ENCODE results near the gene BAAT. TPM values are rescaled to one million over a fixed set of nuclear protein-coding genes. Genes with fewer than 3 reads are reported as not detected.

The BAAT gene
- total and polyA plus RNA-seq, 2 of the 13 experiments (the other 11 are each of a cell fraction or from before 2014, with no cell fraction given), result 0.71 to 7.9 TPM

- TF ChIP-seq ZNF687 (CRISPR knock-in tag; IDR thresholded peaks at IDR 0.05) (peak; percentile 94), ZNF552 (CRISPR knock-in tag; IDR thresholded peaks at IDR 0.05; ENCODE audit: borderline replicate concordance) (peak; percentile 67; the same call in 1 of the 2 replicates), CBX5 (CRISPR knock-in tag; IDR thresholded peaks at IDR 0.05; ENCODE audit: borderline replicate concordance) (peak; percentile 65), ZBED4 (CRISPR knock-in tag; IDR thresholded peaks at IDR 0.05; ENCODE audit: borderline replicate concordance) (no peak; the same call in 1 of the 2 replicates), MEF2D (CRISPR knock-in tag; IDR thresholded peaks at IDR 0.05) (peak; percentile 89), CCDC6 (CRISPR knock-in tag; IDR thresholded peaks at IDR 0.05) (peak; percentile 87; the same call in 1 of the 2 replicates), ZNF280B (CRISPR knock-in tag; IDR thresholded peaks at IDR 0.05; ENCODE audit: borderline replicate concordance) (no peak; the same call in 1 of the 2 replicates), ZBTB10 (CRISPR knock-in tag; IDR thresholded peaks at IDR 0.05; ENCODE audit: borderline replicate concordance) (peak; percentile 16; the same call in 1 of the 2 replicates), TARDBP (CRISPR knock-in tag; IDR thresholded peaks at IDR 0.05) (peak; percentile 93), ATF2 (CRISPR knock-in tag; IDR thresholded peaks at IDR 0.05) (peak; percentile 88), MXD3 (CRISPR knock-in tag; IDR thresholded peaks at IDR 0.05) (peak; percentile 33; the same call in 1 of the 2 replicates), ZSCAN31 (CRISPR knock-in tag; IDR thresholded peaks at IDR 0.05; ENCODE audit: low read depth) (peak; percentile 72)
Measured at GRCh38 chr9:101398068-101398929, 13.5 kb upstream of the BAAT start, which contains the start of the genes MRPL50 and ZNF189 (continued).

Data from HepG2 (cell line).